GM10266 (cell line): ENCODE measurements around the gene ARHGAP11B.
"Not testable (repeated sequence)": the region's sequence is repeated elsewhere in the genome, so short reads cannot be mapped to it uniquely, and the experiment has no call there.

ENCODE experiments used
- DNase-seq: peaks from one replicate; pipeline ENCODE4 v3.0.0; 2012; ENCODE audit errors: extremely low spot score
- TF ChIP-seq, protein P1 (sequence below): IDR thresholded peaks from 2 replicates; pipeline ENCODE4 v1.5.1; 2012; ENCODE audit warnings: mild to moderate bottlenecking, low read depth; ENCODE audit not compliant: control insufficient read depth, insufficient read depth; ENCODE audit errors: missing control alignments

ARHGAP11B gene

DNA sequence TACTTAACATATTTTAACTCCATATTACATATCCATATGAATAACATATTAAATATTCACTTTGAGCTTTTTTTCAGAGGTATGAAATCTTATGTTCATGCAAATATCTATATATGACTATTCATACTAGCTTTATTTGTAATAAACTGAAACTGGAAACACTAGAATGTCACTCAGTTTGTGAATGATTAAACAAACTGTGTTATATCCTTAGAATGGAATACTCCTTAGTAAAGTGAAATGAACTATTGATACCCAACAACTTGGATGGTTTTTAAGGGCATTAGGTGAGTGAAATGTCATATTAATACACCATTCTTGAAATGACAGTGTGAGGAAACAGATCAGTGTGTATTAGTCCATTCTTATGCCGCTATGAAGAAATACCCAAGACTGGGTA, 45.4 kb downstream of the ARHGAP11B start:
- no peak for DNase-seq
- TF ChIP-seq, protein P1, sequence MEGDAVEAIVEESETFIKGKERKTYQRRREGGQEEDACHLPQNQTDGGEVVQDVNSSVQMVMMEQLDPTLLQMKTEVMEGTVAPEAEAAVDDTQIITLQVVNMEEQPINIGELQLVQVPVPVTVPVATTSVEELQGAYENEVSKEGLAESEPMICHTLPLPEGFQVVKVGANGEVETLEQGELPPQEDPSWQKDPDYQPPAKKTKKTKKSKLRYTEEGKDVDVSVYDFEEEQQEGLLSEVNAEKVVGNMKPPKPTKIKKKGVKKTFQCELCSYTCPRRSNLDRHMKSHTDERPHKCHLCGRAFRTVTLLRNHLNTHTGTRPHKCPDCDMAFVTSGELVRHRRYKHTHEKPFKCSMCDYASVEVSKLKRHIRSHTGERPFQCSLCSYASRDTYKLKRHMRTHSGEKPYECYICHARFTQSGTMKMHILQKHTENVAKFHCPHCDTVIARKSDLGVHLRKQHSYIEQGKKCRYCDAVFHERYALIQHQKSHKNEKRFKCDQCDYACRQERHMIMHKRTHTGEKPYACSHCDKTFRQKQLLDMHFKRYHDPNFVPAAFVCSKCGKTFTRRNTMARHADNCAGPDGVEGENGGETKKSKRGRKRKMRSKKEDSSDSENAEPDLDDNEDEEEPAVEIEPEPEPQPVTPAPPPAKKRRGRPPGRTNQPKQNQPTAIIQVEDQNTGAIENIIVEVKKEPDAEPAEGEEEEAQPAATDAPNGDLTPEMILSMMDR = no peak

DNA sequence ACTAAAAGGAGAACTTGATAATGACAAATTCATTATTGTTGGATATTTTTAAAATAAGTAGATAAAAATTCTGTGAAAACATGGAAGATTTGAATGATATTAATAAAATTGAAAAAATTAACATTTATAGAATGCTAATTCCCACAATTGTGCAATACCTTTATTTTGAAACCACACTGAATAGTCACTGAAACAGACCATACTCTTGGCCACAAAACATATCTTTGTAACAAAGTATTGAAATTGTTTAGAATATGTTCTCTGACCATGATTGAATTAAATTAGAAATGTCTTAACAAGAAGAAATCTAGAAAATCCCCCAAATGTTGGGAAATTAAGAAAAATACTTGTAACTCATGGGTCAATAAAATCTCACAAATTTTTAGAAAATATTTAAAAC, 49.2 kb downstream of the ARHGAP11B start:
- TF ChIP-seq, protein P1 = no peak
- no peak for DNase-seq

DNA sequence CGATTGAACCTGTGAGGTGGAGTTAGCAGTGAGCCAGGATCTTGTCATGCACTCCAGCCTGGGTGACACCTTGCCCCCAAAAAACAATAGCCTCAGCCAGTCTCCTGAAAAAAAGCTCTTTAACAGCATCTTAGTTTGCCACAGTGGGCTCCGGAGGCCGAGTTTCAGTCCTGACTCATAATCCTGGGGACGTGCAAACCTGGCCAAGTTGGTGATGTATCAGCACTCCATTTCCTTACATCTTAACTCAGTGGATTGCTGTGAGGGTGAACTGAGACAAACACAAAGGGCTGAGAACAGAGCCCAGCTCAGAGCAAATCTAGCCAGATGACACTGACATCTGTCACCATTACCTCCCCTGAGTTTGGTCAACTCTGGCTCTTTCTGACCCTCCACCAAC, 50.0 kb downstream of the ARHGAP11B start:
- not testable (repeated sequence) for DNase-seq

DNA sequence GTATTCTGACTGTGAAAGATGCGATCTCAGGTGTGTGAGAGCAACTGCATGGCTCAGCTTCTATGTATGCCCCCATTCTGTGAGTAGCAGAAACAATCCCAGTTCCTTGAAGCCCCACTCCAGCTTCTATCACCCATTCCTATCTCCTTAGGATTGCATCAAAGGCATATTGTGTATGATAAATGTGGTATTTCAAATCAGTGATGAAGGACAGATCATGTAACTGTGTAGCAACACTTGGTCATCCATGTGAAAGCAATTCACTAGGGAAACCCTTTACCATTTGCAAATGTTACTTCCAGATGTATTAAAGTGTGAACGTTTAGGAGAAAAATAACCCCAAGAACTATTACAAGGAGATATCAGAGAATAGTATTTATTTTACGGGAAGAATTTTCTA, 55.1 kb downstream of the ARHGAP11B start:
- DNase-seq = not testable (repeated sequence)

DNA sequence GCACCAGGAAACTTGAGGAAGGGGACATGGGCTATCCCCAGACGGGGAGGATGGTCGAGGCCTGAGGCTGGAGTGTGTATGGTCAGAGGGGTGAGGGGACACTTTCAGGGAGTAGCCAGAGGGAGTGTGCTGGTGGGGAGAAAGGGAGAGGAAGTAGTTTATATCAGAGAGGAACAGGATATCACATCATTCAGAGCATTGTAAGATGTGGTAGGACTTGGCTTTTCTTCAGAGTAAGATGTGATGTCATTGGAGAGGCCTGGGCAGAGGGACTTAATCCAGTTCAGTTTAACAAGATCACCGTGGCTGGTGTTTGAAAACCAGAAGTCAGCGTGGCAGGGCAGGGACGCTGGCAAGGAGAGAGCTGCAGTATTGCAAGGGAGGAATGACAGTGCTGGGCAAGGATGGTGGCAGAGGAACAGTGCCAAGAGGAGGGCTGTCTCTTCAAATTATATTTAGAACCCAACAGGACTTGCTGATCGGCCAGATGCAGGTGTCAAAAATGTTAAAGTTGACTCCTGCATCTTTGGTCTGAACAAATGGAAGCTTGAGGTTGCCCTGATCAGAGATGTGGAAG, 59.9 kb downstream of the ARHGAP11B start:
- DNase-seq = not testable (repeated sequence)

DNA sequence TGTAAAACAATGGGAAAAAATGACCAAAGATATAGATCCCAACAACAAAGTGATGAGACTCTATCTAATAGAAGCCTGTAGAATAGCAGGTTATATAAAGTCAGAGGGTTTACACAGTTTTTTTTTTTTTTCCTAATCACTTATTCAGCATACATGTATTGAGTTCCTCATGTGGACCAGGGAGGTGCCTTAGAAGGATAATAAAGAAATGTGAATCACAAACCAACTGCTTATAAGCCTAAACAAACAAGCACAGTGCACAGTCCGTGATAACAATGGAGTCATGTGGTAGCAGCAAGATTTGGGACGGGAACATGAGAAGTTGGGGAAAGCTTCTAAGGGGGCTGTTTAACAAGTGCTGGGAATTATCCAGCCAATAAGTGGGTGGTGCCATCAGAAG, 60.7 kb downstream of the ARHGAP11B start:
- not testable (repeated sequence) for DNase-seq
